HuH-7.5 (cell line): ENCODE measurements around the gene SELENON.

Experiments
- DNase-seq: peaks from one replicate; pipeline ENCODE4 v3.0.0; 2011; ENCODE audit warnings: low spot score

Gene SELENON

GRCh38 chr1:25864434-25864833 lies 64.4 kb downstream of the SELENON start:
- no peak for DNase-seq

GRCh38 chr1:25866288-25866687 lies 66.3 kb downstream of the SELENON start:
- DNase-seq, result no peak

- DNase-seq, result no peak
Measured at GRCh38 chr1:25867210-25867991, 67.4 kb downstream of the SELENON start.
